ENCODE data around the gene TAP1.

- TF ChIP-seq CTCF (IDR thresholded peaks at IDR 0.05; ENCODE audit: insufficient read depth, low read length, poor library complexity, severe bottlenecking) = no peak
- no peak for TF ChIP-seq EZH2phosphoT487 (conservative IDR thresholded peaks at IDR 0.05; ENCODE audit: low read length)
Measured at GRCh38 chr6:32845384-32845884, 8.1 kb downstream of the TAP1 start.

All from SU-DHL-6 (cell line).